Epithelial cell of proximal tubule (primary cell): ENCODE measurements around the gene GPC3. TPM values are rescaled to one million over a fixed set of nuclear protein-coding genes. Genes with fewer than 3 reads are reported as not detected.

Experiments used
- DNase-seq: peaks from one replicate; pipeline ENCODE4 v3.0.0-alpha.2; 2011; ENCODE audit warnings: low read depth
- H3K4me3 ChIP-seq: 2 replicates; pipeline ENCODE4 v1.5.1; 2011; ENCODE audit warnings: low read depth, mild to moderate bottlenecking, low read length
- CTCF ChIP-seq: conservative IDR thresholded peaks from 2 replicates; pipeline ENCODE4 v1.5.1; 2012; ENCODE audit warnings: low read depth, mild to moderate bottlenecking, low read length
- total RNA-seq: library from RNA; depleted of rRNA; stranded (reverse); fragments of >200 nt; gene quantifications from 2 replicates; pipeline ENCODE4 v1.2.3, GENCODE V29; 2015

Gene GPC3
- total RNA-seq, 1 donor from 2014 or later, result 3.3 TPM

- DNase-seq, result no peak
- no peak for TF ChIP-seq CTCF
- H3K4me3 ChIP-seq, result no peak overlapping the region
Measured at GRCh38 chrX:133980406-133980805, 5.0 kb downstream of the GPC3 start.

- no peak for DNase-seq
- TF ChIP-seq CTCF, result no peak
- no peak overlapping the region for H3K4me3 ChIP-seq
Measured at GRCh38 chrX:133979641-133980230, 5.7 kb downstream of the GPC3 start.

- no peak overlapping the region for H3K4me3 ChIP-seq
- TF ChIP-seq CTCF, result no peak
- no peak for DNase-seq
Measured at GRCh38 chrX:133973704-133974103, 11.7 kb downstream of the GPC3 start.

- TF ChIP-seq CTCF, result no peak
- H3K4me3 ChIP-seq, result no peak overlapping the region
- no peak for DNase-seq
Measured at GRCh38 chrX:133972916-133973315, 12.5 kb downstream of the GPC3 start.

- TF ChIP-seq CTCF, result no peak
- no peak for DNase-seq
- H3K4me3 ChIP-seq, result no peak overlapping the region
Measured at GRCh38 chrX:133971586-133971985, 13.8 kb downstream of the GPC3 start.

- H3K4me3 ChIP-seq, result no peak overlapping the region
- DNase-seq, result no peak
- no peak for TF ChIP-seq CTCF
Measured at GRCh38 chrX:133970076-133970475, 15.3 kb downstream of the GPC3 start.

GRCh38 chrX:133969191-133969590 lies 16.2 kb downstream of the GPC3 start:
- DNase-seq, result no peak
- TF ChIP-seq CTCF, result no peak
- H3K4me3 ChIP-seq, result no peak overlapping the region
